Right lobe of liver (tissue), 6 donors: ENCODE results near the gene CSTF1. TPM values are rescaled to one million over a fixed set of nuclear protein-coding genes. Genes with fewer than 3 reads are reported as not detected.

Experiments used
- ATAC-seq, 4 donors: fragments of 200-7000 bp; cut with Tn5 transposase; one replicate each; pipeline ENCODE4 v1.9.1; 2020; ENCODE audit warnings: mild to moderate bottlenecking in 4 of 4, moderate library complexity in 4 of 4
- DNase-seq, 3 donors: peaks; one replicate each; pipeline ENCODE4 v3.0.0-alpha.2; 2020
- H3K27ac ChIP-seq, 3 donors: fragments of 200-600 bp; one replicate each; pipeline ENCODE4 v1.8.0; 2022
- H3K27me3 ChIP-seq, 2 donors: fragments of 200-600 bp; one replicate each; pipeline ENCODE4 v1.8.0; 2022
- H3K36me3 ChIP-seq, 4 donors: fragments of 200-600 bp; sonication (generic) in 1 of 4; one replicate each; pipeline versions ENCODE4 v1.5.1 to v1.8.0; 2017 to 2022; ENCODE audit warnings: control low read depth in 1 of 4
- H3K4me1 ChIP-seq, 4 donors: fragments of 200-600 bp; sonication (generic) in 1 of 4; one replicate each; pipeline versions ENCODE4 v1.5.1 to v1.8.0; 2017 to 2022; ENCODE audit warnings: control low read depth in 1 of 4
- H3K4me3 ChIP-seq, 3 donors: fragments of 200-600 bp; one replicate each; pipeline ENCODE4 v1.8.0; 2022
- H3K9me3 ChIP-seq, 4 donors: fragments of 200-600 bp; sonication (generic) in 1 of 4; one replicate each; pipeline versions ENCODE4 v1.5.1 to v1.8.0; 2017 to 2022; ENCODE audit warnings: control low read depth in 1 of 4
- CTCF ChIP-seq, 4 donors: fragments of 200-600 bp in 3 of 4; fragments of 450-650 bp in 1 of 4; IDR thresholded peaks; one replicate each; pipeline versions ENCODE4 v1.5.1 to v1.8.0; 2016 to 2022; ENCODE audit warnings: antibody characterized with exemption in 4 of 4, mild to moderate bottlenecking in 2 of 4
- POLR2A ChIP-seq: fragments of 450-650 bp; IDR thresholded peaks from one replicate; pipeline ENCODE4 v1.6.1; 2017; ENCODE audit warnings: antibody characterized with exemption, mild to moderate bottlenecking
- WGBS: methylation state at CpG from one replicate; pipeline ENCODE4 v1.1.6; 2018; ENCODE audit warnings: low coverage, low lambda C conversion rate; ENCODE audit not compliant: insufficient coverage; ENCODE audit errors: missing lambda C conversion rate; 5-methylcytosine and 5-hydroxymethylcytosine counted together
- intact Hi-C, 2 donors: fragments of 100-400 bp; cut with DNase I; formaldehyde crosslinking; loops; one replicate each; pipeline versions ENCODE4 v1.11.2 to v1.14.1; 2022
- total RNA-seq, 6 experiments: library from RNA; depleted of rRNA in 2 of 6; stranded (reverse); fragments of >200 nt in 2 of 6; fragmentation: NEBNext Ultra II Directional in 3 of 6; extraction: Animal tissue kit (Norgen Biotek cat#: 25700) in 3 of 6; gene quantifications; one replicate each; pipeline versions ENCODE4 v1.1.0 to v1.2.4, GENCODE V29; 2016 to 2023
- donor health status: DM: no; HTN: yes; CAD: no.
- donor health status: DM: no; HTN: no; CAD: no.
- donor health status: DM: no; HTN: no; CAD: no.
- donor health status: DM: no; HTN: yes; CAD: no.
- donor health status: DM: no; HTN: yes; CAD: no.

The CSTF1 gene
- total RNA-seq, 6 experiments from 2014 or later = 14.9 to 27.2 (median 16.6) TPM

DNA sequence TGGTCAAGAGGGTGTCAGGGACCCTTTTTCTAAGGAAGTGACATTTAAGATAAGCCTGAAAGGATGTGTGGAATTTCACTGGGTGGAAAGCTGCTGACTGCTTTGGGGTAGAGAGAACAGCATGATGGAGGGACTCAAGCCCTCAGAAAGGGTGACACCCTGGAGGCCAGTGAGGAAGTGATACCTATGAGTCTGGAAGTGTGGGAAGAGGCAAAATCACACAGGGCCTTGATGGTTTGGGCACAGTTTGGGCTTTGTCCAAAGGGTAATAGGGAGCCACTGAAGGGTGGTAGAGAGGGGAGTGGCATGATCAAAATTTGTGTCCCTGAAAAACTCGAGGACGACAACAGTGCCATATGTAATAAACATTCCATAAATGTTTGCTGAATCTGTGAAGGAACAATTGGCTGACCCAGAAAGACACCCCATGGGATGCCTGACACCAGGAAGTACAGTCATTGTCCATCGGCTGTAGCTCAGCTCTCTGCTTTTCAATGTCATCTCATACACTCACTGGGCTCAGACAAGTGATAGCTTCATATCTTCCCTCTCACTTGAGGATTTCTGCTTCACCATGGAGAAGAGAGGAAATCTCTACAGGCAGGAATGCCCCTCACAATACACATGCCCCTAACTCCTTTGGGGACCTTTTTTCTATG is 40.9 kb downstream of the CSTF1 start:
- no peak for DNase-seq
- no peaks in the 10 kb centered on the region for H3K27me3 ChIP-seq
- no peaks in the 10 kb centered on the region for H3K4me1 ChIP-seq
- no peak overlapping the region for H3K27ac ChIP-seq
- H3K9me3 ChIP-seq = no peaks in the 10 kb centered on the region
- 71% methylated on average over 3 of the region's 3 CpGs for WGBS
- no peak overlapping the region for H3K4me3 ChIP-seq
- intact Hi-C loops = no loop called here
- H3K36me3 ChIP-seq = no peaks in the 10 kb centered on the region
- TF ChIP-seq POLR2A (no peak), CTCF (IDR thresholded peaks at IDR 0.05) (no peak)
- ATAC-seq = no peak

- Histone ChIP-seq H3K9me3 (no peaks in the 10 kb centered on the region), H3K27ac (no peak overlapping the region), H3K4me3 (no peak overlapping the region), H3K27me3 (no peaks in the 10 kb centered on the region), H3K4me1 (no peaks in the 10 kb centered on the region), H3K36me3 (no peaks in the 10 kb centered on the region)
- WGBS = 74% methylated on average over 5 of the region's 6 CpGs
- DNase-seq = no peak
- ATAC-seq = no peak
- intact Hi-C loops = no loop called here
- TF ChIP-seq POLR2A = no peak
- no peak for TF ChIP-seq CTCF (IDR thresholded peaks at IDR 0.05)
Observed at GRCh38 chr20:56433880-56434255, 41.4 kb downstream of the CSTF1 start.

- H3K27me3 ChIP-seq = no peaks in the 10 kb centered on the region
- no peaks in the 10 kb centered on the region for H3K4me1 ChIP-seq
- 98% methylated on average over 8 of the region's 20 CpGs for WGBS
- H3K9me3 ChIP-seq = no peaks in the 10 kb centered on the region
- H3K4me3 ChIP-seq = no peak overlapping the region
- H3K27ac ChIP-seq = no peak overlapping the region
- TF ChIP-seq POLR2A (no peak), CTCF (IDR thresholded peaks at IDR 0.05) (no peak)
- no peaks in the 10 kb centered on the region for H3K36me3 ChIP-seq
- ATAC-seq (no peak), DNase-seq (no peak)
- intact Hi-C loops = no loop called here
Observed at GRCh38 chr20:56437196-56437960, 44.9 kb downstream of the CSTF1 start.

DNA sequence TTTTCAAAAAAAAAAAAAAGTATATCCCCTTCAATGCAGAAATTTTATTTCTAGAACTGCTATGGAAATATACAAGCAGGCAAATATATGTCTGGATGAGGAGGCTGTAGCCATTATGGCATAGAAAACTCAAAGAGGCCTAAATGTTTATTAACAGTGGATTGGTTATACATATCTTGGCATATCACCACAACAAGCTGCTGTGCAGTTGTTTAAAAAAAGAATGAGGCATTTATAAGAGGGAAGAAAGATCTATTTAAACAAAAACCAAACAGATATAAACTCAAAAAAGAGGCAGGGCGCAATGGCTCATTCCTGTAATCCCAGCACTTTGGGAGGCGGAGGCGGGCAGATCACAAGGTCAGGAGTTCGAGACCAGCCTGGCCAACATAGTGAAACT is 45.8 kb downstream of the CSTF1 start:
- WGBS = 94% methylated on average over 3 of the region's 4 CpGs
- DNase-seq (no peak), ATAC-seq (no peak)
- Histone ChIP-seq H3K27me3 (no peaks in the 10 kb centered on the region), H3K27ac (no peak overlapping the region), H3K4me3 (no peak overlapping the region), H3K4me1 (no peaks in the 10 kb centered on the region), H3K36me3 (no peaks in the 10 kb centered on the region), H3K9me3 (no peaks in the 10 kb centered on the region)
- TF ChIP-seq CTCF (IDR thresholded peaks at IDR 0.05) = no peak
- no peak for TF ChIP-seq POLR2A
- intact Hi-C loops = no loop called here
